Fibroblast of mammary gland (primary cell): ENCODE measurements around the gene USP7.
"Not testable (repeated sequence)": the region's sequence is repeated elsewhere in the genome, so short reads cannot be mapped to it uniquely, and the experiment has no call there.

Source experiments
- DNase-seq: peaks from one replicate; pipeline ENCODE4 v3.0.0-alpha.2; 2010; ENCODE audit warnings: low read depth
- H3K4me3 ChIP-seq: 2 replicates; pipeline ENCODE4 v1.5.1; 2011; ENCODE audit warnings: low read depth, mild to moderate bottlenecking, low read length, moderate library complexity; ENCODE audit not compliant: control insufficient read depth
- CTCF ChIP-seq: conservative IDR thresholded peaks from 2 replicates; pipeline ENCODE4 v1.5.1; 2011; ENCODE audit warnings: low read depth, low read length, inconsistent platforms; ENCODE audit not compliant: control insufficient read depth, insufficient read depth

USP7 gene

GRCh38 chr16:8996891-8997290 lies 33.2 kb upstream of the USP7 start:
- no peak for TF ChIP-seq CTCF
- H3K4me3 ChIP-seq, result no peak overlapping the region
- DNase-seq, result no peak

- TF ChIP-seq CTCF, result no peak
- DNase-seq, result no peak
- no peak overlapping the region for H3K4me3 ChIP-seq
These were observed 26.7 kb upstream of the USP7 start for GRCh38 chr16:8990445-8990844.

- TF ChIP-seq CTCF, result no peak
- H3K4me3 ChIP-seq, result no peak overlapping the region
- DNase-seq, result no peak
These were observed 25.6 kb upstream of the USP7 start for GRCh38 chr16:8989099-8989878.

- no peak for DNase-seq
- TF ChIP-seq CTCF, result no peak
- H3K4me3 ChIP-seq, result no peak overlapping the region
These were observed 23.1 kb upstream of the USP7 start for GRCh38 chr16:8986818-8987191.

- TF ChIP-seq CTCF, result no peak
- no peak for DNase-seq
These were observed 22.4 kb upstream of the USP7 start for GRCh38 chr16:8986111-8986510.

GRCh38 chr16:8982816-8983215 lies 19.1 kb upstream of the USP7 start:
- TF ChIP-seq CTCF, result no peak
- H3K4me3 ChIP-seq, result no peak overlapping the region
- DNase-seq, result no peak

More at GRCh38 chr16:8986111-8986510, 22.4 kb upstream of the USP7 start:
- no peak overlapping the region for H3K4me3 ChIP-seq

GRCh38 chr16:8981901-8982300 lies 18.2 kb upstream of the USP7 start:
- DNase-seq, H3K4me3 ChIP-seq: not testable (repeated sequence)

- not testable (repeated sequence) for H3K4me3 ChIP-seq, DNase-seq
These were observed 12.5 kb upstream of the USP7 start for GRCh38 chr16:8976189-8976588.
